ENCODE data around the gene S100A10. TPM values are rescaled to one million over a fixed set of nuclear protein-coding genes. Genes with fewer than 3 reads are reported as not detected.

S100A10 gene
- total and polyA plus RNA-seq, 10 donors: 45.6 to 167 (median 79.0) TPM

- WGBS, 5 donors: 84 to 94% (median 94%) methylated on average over 1 of the region's 1 CpG
- Histone ChIP-seq H3K27ac (no peak overlapping the region), H3K27me3 (replicated peaks in 1 of 7) (no peaks in the 10 kb centered on the region), H3K4me1 (peaks cover 7 to 40% (median 34%) of the 10 kb centered on the region in 6 donors), H3K9me3 (no peaks in the 10 kb centered on the region), H3K4me3 (no peak overlapping the region), H3K36me3 (no peaks in the 10 kb centered on the region)
- no peak for DNase-seq
- TF ChIP-seq POLR2AphosphoS5 (IDR thresholded peaks at IDR 0.05) (no peak), CTCF (IDR thresholded peaks at IDR 0.05 in 8 of 11, conservative IDR thresholded peaks at IDR 0.05 in 3 of 11) (no peak), POLR2A (IDR thresholded peaks at IDR 0.05) (no peak)
- intact Hi-C loops (cut with DNase I; ENCODE audit: low total_unique reads): no loop called here
Observed at GRCh38 chr1:151943591-151943990, 50.1 kb downstream of the S100A10 start.

GRCh38 chr1:151942882-151943281, 50.8 kb downstream of the S100A10 start:
- DNase-seq: no peak
- H3K4me3 ChIP-seq: no peak overlapping the region
- no peaks in the 10 kb centered on the region for H3K9me3 ChIP-seq
- WGBS, 5 donors: 60 to 80% (median 71%) methylated on average over 1 of the region's 1 CpG
- peaks cover 7 to 40% (median 34%) of the 10 kb centered on the region in 6 donors for H3K4me1 ChIP-seq
- no peak overlapping the region for H3K27ac ChIP-seq
- H3K27me3 ChIP-seq (replicated peaks in 1 of 7): no peaks in the 10 kb centered on the region
- intact Hi-C loops (cut with DNase I; ENCODE audit: low total_unique reads): no loop called here
- no peaks in the 10 kb centered on the region for H3K36me3 ChIP-seq
- TF ChIP-seq POLR2A (IDR thresholded peaks at IDR 0.05) (no peak), CTCF (IDR thresholded peaks at IDR 0.05 in 8 of 11, conservative IDR thresholded peaks at IDR 0.05 in 3 of 11) (no peak), POLR2AphosphoS5 (IDR thresholded peaks at IDR 0.05) (no peak)

- Histone ChIP-seq H3K27me3 (replicated peaks in 1 of 7) (no peaks in the 10 kb centered on the region), H3K4me3 (no peak overlapping the region), H3K9me3 (no peaks in the 10 kb centered on the region), H3K27ac (peak overlapping the region in 1 of 8 donors; percentile 28), H3K4me1 (peaks cover 4 to 28% (median 23%) of the 10 kb centered on the region in 6 donors), H3K36me3 (no peaks in the 10 kb centered on the region)
- DNase-seq: no peak
- 54 to 82% (median 63%) methylated on average over 1 of the region's 1 CpG for WGBS, 5 donors
- no peak for TF ChIP-seq POLR2AphosphoS5 (IDR thresholded peaks at IDR 0.05)
- TF ChIP-seq POLR2A (IDR thresholded peaks at IDR 0.05): no peak
- TF ChIP-seq CTCF (IDR thresholded peaks at IDR 0.05 in 8 of 11, conservative IDR thresholded peaks at IDR 0.05 in 3 of 11): no peak
- intact Hi-C loops (cut with DNase I; ENCODE audit: low total_unique reads): no loop called here
Observed at GRCh38 chr1:151940541-151940940, 53.1 kb downstream of the S100A10 start.

GRCh38 chr1:151939779-151940178, 53.9 kb downstream of the S100A10 start:
- Histone ChIP-seq H3K4me3 (no peak overlapping the region), H3K27me3 (replicated peaks in 1 of 7) (no peaks in the 10 kb centered on the region), H3K27ac (no peak overlapping the region), H3K9me3 (no peaks in the 10 kb centered on the region), H3K4me1 (peaks cover 0 to 21% (median 16%) of the 10 kb centered on the region in 6 donors), H3K36me3 (no peaks in the 10 kb centered on the region)
- WGBS, 5 donors: 29 to 61% (median 49%) methylated on average over 1 of the region's 1 CpG
- intact Hi-C loops (cut with DNase I; ENCODE audit: low total_unique reads): no loop called here
- no peak for TF ChIP-seq CTCF (IDR thresholded peaks at IDR 0.05 in 8 of 11, conservative IDR thresholded peaks at IDR 0.05 in 3 of 11)
- no peak for TF ChIP-seq POLR2AphosphoS5 (IDR thresholded peaks at IDR 0.05)
- TF ChIP-seq POLR2A (IDR thresholded peaks at IDR 0.05): no peak
- no peak for DNase-seq
